ENCODE results near the gene PNPLA3.

GRCh38 chr22:43885786-43886185, 37.8 kb upstream of the PNPLA3 start:
- TF ChIP-seq CTCF (optimal IDR thresholded peaks at IDR 0.05 in 1 of 3, IDR thresholded peaks at IDR 0.05 in 1 of 3, conservative IDR thresholded peaks at IDR 0.05 in 1 of 3; ENCODE audit: extremely low read depth in 1 of 3, insufficient read depth in 2 of 3, low read length in 3 of 3) (no peak), EZH2 (IDR thresholded peaks at IDR 0.05; ENCODE audit: low read length) (no peak)

Data from keratinocyte (primary cell).